Dendritic cell treated with granulocyte-macrophage colony-stimulating factor and Interleukin-4, amounts not matched to agents 40 ng/mL and 50 ng/mL, for 4 days (primary cell): ENCODE results near the gene BCLAF3.

ENCODE experiments used
- H3K27ac Mint-ChIP-seq: one replicate; pipeline ENCODE4 v1.8.0; 2022; ENCODE audit warnings: mild to moderate bottlenecking, mixed read lengths
- H3K27me3 Mint-ChIP-seq: one replicate; pipeline ENCODE4 v1.8.0; 2022; ENCODE audit warnings: mild to moderate bottlenecking, mixed read lengths
- H3K36me3 Mint-ChIP-seq: one replicate; pipeline ENCODE4 v1.8.0; 2022; ENCODE audit warnings: low read depth, mixed read lengths
- H3K4me1 Mint-ChIP-seq: one replicate; pipeline ENCODE4 v1.8.0; 2022; ENCODE audit warnings: low read depth, mixed read lengths
- H3K4me3 Mint-ChIP-seq: one replicate; pipeline ENCODE4 v1.8.0; 2022; ENCODE audit warnings: mild to moderate bottlenecking, moderate library complexity, mixed read lengths
- H3K9me3 Mint-ChIP-seq: one replicate; pipeline ENCODE4 v1.8.0; 2022; ENCODE audit warnings: mixed read lengths
- intact Hi-C: fragments of 100-400 bp; cut with micrococcal nuclease; formaldehyde crosslinking; loops from one replicate; pipeline ENCODE4 v1.15.0; 2022

Gene BCLAF3

GRCh38 chrX:19990556-19991349, at the start of gene BCLAF3:
TSS of gene BCLAF3 (minus strand) at chrX:19991061. CDS start at chrX:19970264, 20,797 bp downstream.
- Mint-ChIP-seq H3K9me3 (no peaks in the 10 kb centered on the region), H3K27ac (peak within 1 kb of the TSS; percentile 82), H3K4me3 (peak within 1 kb of the TSS; percentile 78), H3K27me3 (no peaks in the 10 kb centered on the region), H3K4me1 (peaks cover 18% of the 10 kb centered on the region), H3K36me3 (peaks cover 3% of the 10 kb centered on the region)
- intact Hi-C loops = loop anchor here (5.0 kb wide), 1 partner anchor 83 kb away; no protein-coding TSS in a partner anchor

GRCh38 chrX:20038966-20039365, 48.1 kb upstream of the BCLAF3 start:
- no peaks in the 10 kb centered on the region for H3K36me3 Mint-ChIP-seq
- H3K27ac Mint-ChIP-seq = no peak overlapping the region
- peaks cover 7% of the 10 kb centered on the region for H3K4me1 Mint-ChIP-seq
- H3K4me3 Mint-ChIP-seq = no peak overlapping the region
- H3K9me3 Mint-ChIP-seq = no peaks in the 10 kb centered on the region
- no peaks in the 10 kb centered on the region for H3K27me3 Mint-ChIP-seq
- intact Hi-C loops = no loop called here

DNA sequence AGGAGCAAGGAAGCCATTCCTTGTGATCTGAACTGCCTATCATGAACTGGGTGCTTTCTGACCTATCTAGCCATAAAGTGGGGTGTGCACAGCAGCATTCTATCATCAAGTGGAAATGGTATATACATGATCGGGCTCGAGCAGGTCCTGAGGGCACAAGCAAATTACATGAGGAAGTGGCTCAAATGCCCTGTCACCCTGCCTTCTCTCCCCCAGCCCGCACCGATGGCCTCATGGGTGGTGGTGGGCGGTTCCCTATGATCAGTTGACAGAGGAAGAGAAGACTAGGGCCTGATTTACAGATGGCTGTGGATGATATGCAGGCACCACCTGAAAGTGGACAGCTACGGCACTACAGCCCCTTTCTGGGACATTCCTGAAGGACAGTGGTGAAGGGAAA, 46.3 kb upstream of the BCLAF3 start:
- Mint-ChIP-seq H3K4me3 (no peak overlapping the region), H3K9me3 (no peaks in the 10 kb centered on the region), H3K27me3 (no peaks in the 10 kb centered on the region), H3K4me1 (peaks cover 7% of the 10 kb centered on the region), H3K36me3 (no peaks in the 10 kb centered on the region), H3K27ac (no peak overlapping the region)
- intact Hi-C loops = no loop called here

DNA sequence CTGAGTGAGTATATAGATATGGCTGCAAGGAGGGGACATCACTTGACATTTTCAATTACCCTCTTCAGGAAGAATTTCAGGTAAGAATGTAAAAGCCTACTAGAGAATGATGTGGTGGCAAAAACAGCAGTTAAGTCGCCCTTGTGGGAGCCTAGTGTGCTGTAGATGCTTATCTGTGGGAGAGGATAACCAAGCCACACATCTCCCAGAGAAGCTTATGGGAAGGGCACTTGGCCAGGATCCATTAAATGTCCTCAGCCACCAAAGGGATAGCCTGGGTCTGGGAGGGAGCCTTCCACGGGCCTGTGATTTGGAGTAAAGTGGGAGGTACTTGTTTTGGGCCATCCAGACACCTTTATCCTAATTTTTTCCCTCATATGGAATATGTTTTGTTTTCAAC, 41.3 kb upstream of the BCLAF3 start:
- intact Hi-C loops = no loop called here
- no peaks in the 10 kb centered on the region for H3K27me3 Mint-ChIP-seq
- no peak overlapping the region for H3K27ac Mint-ChIP-seq
- no peaks in the 10 kb centered on the region for H3K9me3 Mint-ChIP-seq
- no peak overlapping the region for H3K4me3 Mint-ChIP-seq
- no peaks in the 10 kb centered on the region for H3K36me3 Mint-ChIP-seq
- H3K4me1 Mint-ChIP-seq = peaks cover under 1% of the 10 kb centered on the region

GRCh38 chrX:20029728-20030127, 38.9 kb upstream of the BCLAF3 start:
- Mint-ChIP-seq H3K9me3 (no peaks in the 10 kb centered on the region), H3K27ac (no peak overlapping the region), H3K27me3 (no peaks in the 10 kb centered on the region), H3K36me3 (no peaks in the 10 kb centered on the region), H3K4me1 (no peaks in the 10 kb centered on the region), H3K4me3 (no peak overlapping the region)
- intact Hi-C loops = no loop called here

- intact Hi-C loops = no loop called here
- H3K4me1 Mint-ChIP-seq = no peaks in the 10 kb centered on the region
- H3K27ac Mint-ChIP-seq = no peak overlapping the region
Measured at GRCh38 chrX:20028588-20028987, 37.7 kb upstream of the BCLAF3 start.

GRCh38 chrX:20026278-20026677, 35.4 kb upstream of the BCLAF3 start:
- H3K27ac Mint-ChIP-seq = no peak overlapping the region
- H3K4me3 Mint-ChIP-seq = no peak overlapping the region
- no peaks in the 10 kb centered on the region for H3K36me3 Mint-ChIP-seq
- intact Hi-C loops = no loop called here
- H3K9me3 Mint-ChIP-seq = no peaks in the 10 kb centered on the region
- H3K4me1 Mint-ChIP-seq = no peaks in the 10 kb centered on the region
- H3K27me3 Mint-ChIP-seq = no peaks in the 10 kb centered on the region

More at GRCh38 chrX:20028588-20028987, 37.7 kb upstream of the BCLAF3 start:
- Mint-ChIP-seq H3K36me3 (no peaks in the 10 kb centered on the region), H3K9me3 (no peaks in the 10 kb centered on the region), H3K4me3 (no peak overlapping the region), H3K27me3 (no peaks in the 10 kb centered on the region)

GRCh38 chrX:20019672-20020365, 29.0 kb upstream of the BCLAF3 start:
- Mint-ChIP-seq H3K27me3 (no peaks in the 10 kb centered on the region), H3K4me3 (no peak overlapping the region), H3K27ac (no peak overlapping the region), H3K4me1 (no peaks in the 10 kb centered on the region), H3K9me3 (peaks cover 18% of the 10 kb centered on the region), H3K36me3 (peaks cover 5% of the 10 kb centered on the region)
- intact Hi-C loops = no loop called here

GRCh38 chrX:20016616-20016945, 25.7 kb upstream of the BCLAF3 start:
- Mint-ChIP-seq H3K9me3 (peaks cover 18% of the 10 kb centered on the region), H3K4me3 (no peak overlapping the region), H3K4me1 (no peaks in the 10 kb centered on the region), H3K36me3 (peaks cover 5% of the 10 kb centered on the region), H3K27me3 (no peaks in the 10 kb centered on the region), H3K27ac (no peak overlapping the region)
- intact Hi-C loops = no loop called here

DNA sequence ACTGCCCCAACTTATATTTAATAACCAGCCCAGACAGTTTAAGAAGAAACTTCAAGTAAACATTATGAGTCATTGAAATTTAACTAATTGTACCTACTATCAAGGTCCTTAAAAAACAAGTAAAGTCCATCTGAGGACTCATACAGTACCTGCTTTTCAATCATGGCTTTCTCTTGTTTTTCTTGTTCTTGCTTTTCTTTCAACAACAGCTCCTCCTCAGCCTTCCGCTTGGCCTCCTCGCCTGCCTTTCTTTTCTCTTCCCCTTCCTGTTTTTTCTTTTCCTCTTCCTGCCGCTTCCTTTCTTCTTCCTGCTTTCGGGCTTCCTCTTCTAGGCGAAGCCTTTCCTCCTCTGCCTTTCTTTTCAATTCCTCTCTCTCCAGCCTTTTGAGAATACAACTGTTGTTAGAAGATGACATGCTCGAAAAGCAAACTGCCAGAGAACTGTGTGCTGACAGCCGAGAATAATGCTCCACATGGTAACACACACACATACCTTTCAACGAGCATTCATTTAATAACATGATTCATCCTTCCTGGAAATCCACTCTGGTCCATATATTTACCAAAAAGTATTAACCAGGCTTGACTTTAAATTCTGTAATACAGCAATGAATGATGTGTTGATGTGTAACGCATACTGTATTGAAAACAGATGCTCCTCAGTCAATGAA, 25.2 kb upstream of the BCLAF3 start:
- H3K36me3 Mint-ChIP-seq = peaks cover 5% of the 10 kb centered on the region
- no peak overlapping the region for H3K4me3 Mint-ChIP-seq
- no peak overlapping the region for H3K27ac Mint-ChIP-seq
- no peaks in the 10 kb centered on the region for H3K4me1 Mint-ChIP-seq
- H3K9me3 Mint-ChIP-seq = peaks cover 18% of the 10 kb centered on the region
- H3K27me3 Mint-ChIP-seq = no peaks in the 10 kb centered on the region
- intact Hi-C loops = no loop called here

GRCh38 chrX:20015422-20015821, 24.6 kb upstream of the BCLAF3 start:
- no peaks in the 10 kb centered on the region for H3K27me3 Mint-ChIP-seq
- no peak overlapping the region for H3K27ac Mint-ChIP-seq
- intact Hi-C loops = no loop called here
- peaks cover 18% of the 10 kb centered on the region for H3K9me3 Mint-ChIP-seq
- H3K4me3 Mint-ChIP-seq = no peak overlapping the region
- no peaks in the 10 kb centered on the region for H3K4me1 Mint-ChIP-seq
- peaks cover 5% of the 10 kb centered on the region for H3K36me3 Mint-ChIP-seq

GRCh38 chrX:20011608-20012007, 20.7 kb upstream of the BCLAF3 start:
- Mint-ChIP-seq H3K4me3 (no peak overlapping the region), H3K27ac (no peak overlapping the region), H3K4me1 (no peaks in the 10 kb centered on the region), H3K27me3 (no peaks in the 10 kb centered on the region), H3K9me3 (peaks cover 18% of the 10 kb centered on the region), H3K36me3 (peaks cover 5% of the 10 kb centered on the region)
- intact Hi-C loops = no loop called here

- intact Hi-C loops = no loop called here
- no peaks in the 10 kb centered on the region for H3K9me3 Mint-ChIP-seq
- no peaks in the 10 kb centered on the region for H3K36me3 Mint-ChIP-seq
- H3K4me3 Mint-ChIP-seq = no peak overlapping the region
- no peaks in the 10 kb centered on the region for H3K4me1 Mint-ChIP-seq
- H3K27me3 Mint-ChIP-seq = no peaks in the 10 kb centered on the region
- H3K27ac Mint-ChIP-seq = no peak overlapping the region
Measured at GRCh38 chrX:20007962-20008622, 17.2 kb upstream of the BCLAF3 start.

- no peaks in the 10 kb centered on the region for H3K36me3 Mint-ChIP-seq
- no peak overlapping the region for H3K4me3 Mint-ChIP-seq
- no peaks in the 10 kb centered on the region for H3K4me1 Mint-ChIP-seq
- no peaks in the 10 kb centered on the region for H3K27me3 Mint-ChIP-seq
- H3K27ac Mint-ChIP-seq = no peak overlapping the region
- intact Hi-C loops = no loop called here
- H3K9me3 Mint-ChIP-seq = no peaks in the 10 kb centered on the region
Measured at GRCh38 chrX:20005883-20006282, 15.0 kb upstream of the BCLAF3 start.
